ENCODE measurements around the gene E2F4. TPM values are rescaled to one million over a fixed set of nuclear protein-coding genes. Genes with fewer than 3 reads are reported as not detected.

E2F4 gene
- total and polyA plus RNA-seq, 2 of the 13 experiments (the other 11 are each of a cell fraction or from before 2014, with no cell fraction given): 84.8 to 91.2 TPM

DNA sequence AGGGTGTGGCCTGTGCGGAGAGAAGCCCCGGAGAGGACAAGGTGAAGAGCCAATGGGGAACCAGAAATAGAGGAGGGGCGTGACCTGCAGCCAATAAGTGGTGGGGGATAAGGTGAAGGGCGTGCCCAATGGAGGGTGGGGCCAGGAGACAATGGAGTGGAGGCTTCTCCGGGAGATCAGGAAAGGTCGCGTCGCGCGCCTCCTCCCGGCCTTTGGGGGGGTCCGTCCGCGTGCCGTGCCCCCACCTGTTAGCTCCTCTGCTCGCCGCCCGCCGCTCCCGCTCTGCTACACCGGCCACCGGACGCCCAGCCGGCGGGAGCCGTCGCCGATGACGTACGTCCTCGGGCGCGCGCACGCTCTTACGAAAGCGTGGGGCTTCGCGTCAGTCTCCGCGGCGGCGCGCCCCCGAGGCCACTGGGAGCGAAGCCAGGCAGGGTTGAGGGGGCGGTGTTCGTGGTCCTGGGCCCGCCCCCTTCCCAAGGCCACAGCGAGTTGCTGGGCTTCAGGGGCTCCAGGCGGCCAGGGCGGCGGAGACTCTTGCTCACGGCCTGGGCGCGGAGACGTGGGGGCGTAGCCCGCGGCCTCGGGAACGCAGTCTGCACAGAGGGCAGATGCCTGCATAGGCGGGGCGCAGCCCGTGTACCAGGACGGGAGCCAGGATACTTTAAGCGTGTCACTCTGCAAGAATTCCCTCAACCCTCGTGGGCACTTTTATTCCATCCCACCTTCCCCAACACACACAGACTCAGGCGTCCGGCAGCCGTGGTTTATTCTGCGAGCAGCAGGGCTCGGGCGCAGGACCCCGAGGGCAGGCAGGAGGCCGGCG, 8.1 kb upstream of the E2F4 start, which contains the start of gene MATCAP1 (continued):
- peak; percentile 18; the same call in 1 of the 2 replicates for TF ChIP-seq JUN (CRISPR knock-in tag; IDR thresholded peaks at IDR 0.05)
- TF ChIP-seq, protein P1, sequence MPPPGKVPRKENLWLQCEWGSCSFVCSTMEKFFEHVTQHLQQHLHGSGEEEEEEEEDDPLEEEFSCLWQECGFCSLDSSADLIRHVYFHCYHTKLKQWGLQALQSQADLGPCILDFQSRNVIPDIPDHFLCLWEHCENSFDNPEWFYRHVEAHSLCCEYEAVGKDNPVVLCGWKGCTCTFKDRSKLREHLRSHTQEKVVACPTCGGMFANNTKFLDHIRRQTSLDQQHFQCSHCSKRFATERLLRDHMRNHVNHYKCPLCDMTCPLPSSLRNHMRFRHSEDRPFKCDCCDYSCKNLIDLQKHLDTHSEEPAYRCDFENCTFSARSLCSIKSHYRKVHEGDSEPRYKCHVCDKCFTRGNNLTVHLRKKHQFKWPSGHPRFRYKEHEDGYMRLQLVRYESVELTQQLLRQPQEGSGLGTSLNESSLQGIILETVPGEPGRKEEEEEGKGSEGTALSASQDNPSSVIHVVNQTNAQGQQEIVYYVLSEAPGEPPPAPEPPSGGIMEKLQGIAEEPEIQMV (CRISPR knock-in tag; IDR thresholded peaks at IDR 0.05; ENCODE audit: low read depth): no peak; the same call in 1 of the 2 replicates
- peak; percentile 45; the same call in 1 of the 2 replicates for TF ChIP-seq SRY (CRISPR knock-in tag; IDR thresholded peaks at IDR 0.05)
- peak; percentile 83 for TF ChIP-seq MIER3 (CRISPR knock-in tag; IDR thresholded peaks at IDR 0.05; ENCODE audit: borderline replicate concordance)
- TF ChIP-seq MYC (CRISPR knock-in tag; IDR thresholded peaks at IDR 0.05; ENCODE audit: borderline replicate concordance): peak; percentile 80
- TF ChIP-seq SMARCE1 (IDR thresholded peaks at IDR 0.05; ENCODE audit: borderline replicate concordance): no peak
- peak; percentile 46 for TF ChIP-seq SKI (IDR thresholded peaks at IDR 0.05; ENCODE audit: partially characterized antibody)
- TF ChIP-seq, protein P2, sequence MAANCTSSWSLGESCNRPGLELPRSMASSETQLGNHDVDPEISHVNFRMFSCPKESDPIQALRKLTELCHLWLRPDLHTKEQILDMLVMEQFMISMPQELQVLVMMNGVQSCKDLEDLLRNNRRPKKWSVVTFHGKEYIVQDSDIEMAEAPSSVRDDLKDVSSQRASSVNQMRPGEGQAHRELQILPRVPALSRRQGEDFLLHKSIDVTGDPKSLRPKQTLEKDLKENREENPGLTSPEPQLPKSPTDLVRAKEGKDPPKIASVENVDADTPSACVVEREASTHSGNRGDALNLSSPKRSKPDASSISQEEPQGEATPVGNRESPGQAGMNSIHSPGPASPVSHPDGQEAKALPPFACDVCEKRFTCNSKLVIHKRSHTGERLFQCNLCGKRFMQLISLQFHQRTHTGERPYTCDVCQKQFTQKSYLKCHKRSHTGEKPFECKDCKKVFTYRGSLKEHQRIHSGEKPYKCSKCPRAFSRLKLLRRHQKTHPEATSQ (CRISPR knock-in tag; IDR thresholded peaks at IDR 0.05; ENCODE audit: borderline replicate concordance): 0 out of 2 replicates have a peak, but pooled peaks have one; percentile 13
- no peak for TF ChIP-seq ZMYM2 (CRISPR knock-in tag; IDR thresholded peaks at IDR 0.05)
- TF ChIP-seq, protein P3, sequence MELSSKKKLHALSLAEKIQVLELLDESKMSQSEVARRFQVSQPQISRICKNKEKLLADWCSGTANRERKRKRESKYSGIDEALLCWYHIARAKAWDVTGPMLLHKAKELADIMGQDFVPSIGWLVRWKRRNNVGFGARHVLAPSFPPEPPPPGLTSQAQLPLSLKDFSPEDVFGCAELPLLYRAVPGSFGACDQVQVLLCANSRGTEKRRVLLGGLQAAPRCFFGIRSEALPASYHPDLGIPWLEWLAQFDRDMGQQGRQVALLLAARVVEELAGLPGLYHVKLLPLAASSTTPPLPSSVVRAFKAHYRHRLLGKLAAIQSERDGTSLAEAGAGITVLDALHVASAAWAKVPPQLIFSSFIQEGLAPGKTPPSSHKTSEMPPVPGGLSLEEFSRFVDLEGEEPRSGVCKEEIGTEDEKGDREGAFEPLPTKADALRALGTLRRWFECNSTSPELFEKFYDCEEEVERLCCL (CRISPR knock-in tag; IDR thresholded peaks at IDR 0.05; ENCODE audit: borderline replicate concordance): 0 out of 2 replicates have a peak, but pooled peaks have one; percentile 21
- TF ChIP-seq, protein P4, sequence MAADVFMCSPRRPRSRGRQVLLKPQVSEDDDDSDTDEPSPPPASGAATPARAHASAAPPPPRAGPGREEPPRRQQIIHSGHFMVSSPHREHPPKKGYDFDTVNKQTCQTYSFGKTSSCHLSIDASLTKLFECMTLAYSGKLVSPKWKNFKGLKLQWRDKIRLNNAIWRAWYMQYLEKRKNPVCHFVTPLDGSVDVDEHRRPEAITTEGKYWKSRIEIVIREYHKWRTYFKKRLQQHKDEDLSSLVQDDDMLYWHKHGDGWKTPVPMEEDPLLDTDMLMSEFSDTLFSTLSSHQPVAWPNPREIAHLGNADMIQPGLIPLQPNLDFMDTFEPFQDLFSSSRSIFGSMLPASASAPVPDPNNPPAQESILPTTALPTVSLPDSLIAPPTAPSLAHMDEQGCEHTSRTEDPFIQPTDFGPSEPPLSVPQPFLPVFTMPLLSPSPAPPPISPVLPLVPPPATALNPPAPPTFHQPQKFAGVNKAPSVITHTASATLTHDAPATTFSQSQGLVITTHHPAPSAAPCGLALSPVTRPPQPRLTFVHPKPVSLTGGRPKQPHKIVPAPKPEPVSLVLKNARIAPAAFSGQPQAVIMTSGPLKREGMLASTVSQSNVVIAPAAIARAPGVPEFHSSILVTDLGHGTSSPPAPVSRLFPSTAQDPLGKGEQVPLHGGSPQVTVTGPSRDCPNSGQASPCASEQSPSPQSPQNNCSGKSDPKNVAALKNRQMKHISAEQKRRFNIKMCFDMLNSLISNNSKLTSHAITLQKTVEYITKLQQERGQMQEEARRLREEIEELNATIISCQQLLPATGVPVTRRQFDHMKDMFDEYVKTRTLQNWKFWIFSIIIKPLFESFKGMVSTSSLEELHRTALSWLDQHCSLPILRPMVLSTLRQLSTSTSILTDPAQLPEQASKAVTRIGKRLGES (CRISPR knock-in tag; IDR thresholded peaks at IDR 0.05; ENCODE audit: borderline replicate concordance): no peak
- no peak for TF ChIP-seq ZNF251 (CRISPR knock-in tag; IDR thresholded peaks at IDR 0.05)
- TF ChIP-seq ZNF274 (CRISPR knock-in tag; IDR thresholded peaks at IDR 0.05): peak; percentile 67
- no peak for TF ChIP-seq MTA3 (CRISPR knock-in tag; IDR thresholded peaks at IDR 0.05)
- TF ChIP-seq SP4 (CRISPR knock-in tag; IDR thresholded peaks at IDR 0.05): peak; percentile 99
- TF ChIP-seq EED (CRISPR knock-in tag; IDR thresholded peaks at IDR 0.05): no peak
- no peak; the same call in 1 of the 2 replicates for TF ChIP-seq ZFP1 (CRISPR knock-in tag; IDR thresholded peaks at IDR 0.05)
- peak; percentile 89; the same call in 1 of the 2 replicates for TF ChIP-seq ZNF136 (CRISPR knock-in tag; IDR thresholded peaks at IDR 0.05; ENCODE audit: low read depth)
- TF ChIP-seq, protein P5, sequence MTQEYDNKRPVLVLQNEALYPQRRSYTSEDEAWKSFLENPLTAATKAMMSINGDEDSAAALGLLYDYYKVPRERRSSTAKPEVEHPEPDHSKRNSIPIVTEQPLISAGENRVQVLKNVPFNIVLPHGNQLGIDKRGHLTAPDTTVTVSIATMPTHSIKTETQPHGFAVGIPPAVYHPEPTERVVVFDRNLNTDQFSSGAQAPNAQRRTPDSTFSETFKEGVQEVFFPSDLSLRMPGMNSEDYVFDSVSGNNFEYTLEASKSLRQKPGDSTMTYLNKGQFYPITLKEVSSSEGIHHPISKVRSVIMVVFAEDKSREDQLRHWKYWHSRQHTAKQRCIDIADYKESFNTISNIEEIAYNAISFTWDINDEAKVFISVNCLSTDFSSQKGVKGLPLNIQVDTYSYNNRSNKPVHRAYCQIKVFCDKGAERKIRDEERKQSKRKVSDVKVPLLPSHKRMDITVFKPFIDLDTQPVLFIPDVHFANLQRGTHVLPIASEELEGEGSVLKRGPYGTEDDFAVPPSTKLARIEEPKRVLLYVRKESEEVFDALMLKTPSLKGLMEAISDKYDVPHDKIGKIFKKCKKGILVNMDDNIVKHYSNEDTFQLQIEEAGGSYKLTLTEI (CRISPR knock-in tag; conservative IDR thresholded peaks at IDR 0.05): no peak
- TF ChIP-seq NFKB2 (CRISPR knock-in tag; IDR thresholded peaks at IDR 0.05; ENCODE audit: borderline replicate concordance): peak; percentile 85; the same call in 1 of the 2 replicates
